H1 (cell line): ENCODE measurements around the gene CSAD. TPM values are rescaled to one million over a fixed set of nuclear protein-coding genes. Genes with fewer than 3 reads are reported as not detected.

Experiments used
- ASH2L ChIP-seq: fragments of 200-600, 300-600 bp; sonication (generic); IDR thresholded peaks from one replicate; pipeline ENCODE4 v1.7.1; 2017; ENCODE audit warnings: low read length
- ATF3 ChIP-seq: IDR thresholded peaks from 2 replicates; pipeline ENCODE4 v1.6.1; 2011; ENCODE audit warnings: low read depth, mild to moderate bottlenecking, low read length; ENCODE audit not compliant: insufficient read depth
- CHD1 ChIP-seq: IDR thresholded peaks from 2 replicates; pipeline ENCODE4 v1.6.1; 2012; ENCODE audit warnings: low read depth, low read length, improper control_type of control experiment
- CHD2 ChIP-seq: IDR thresholded peaks from 2 replicates; pipeline ENCODE4 v1.6.1; 2012; ENCODE audit warnings: low read length, improper control_type of control experiment
- CTBP2 ChIP-seq: IDR thresholded peaks from 2 replicates; pipeline ENCODE4 v1.7.0; 2011; ENCODE audit warnings: borderline replicate concordance, mild to moderate bottlenecking, moderate library complexity, mixed read lengths, low read length; ENCODE audit not compliant: insufficient read depth, insufficient read length
- CTCF ChIP-seq, 3 experiments: IDR thresholded peaks; 1 replicate in 2 of 3; 2 replicates in 1 of 3; pipeline versions ENCODE4 v1.5.1 to v1.6.1; 2011; ENCODE audit warnings: low read length in 3 of 3, mild to moderate bottlenecking in 3 of 3, inconsistent platforms in 2 of 3, low read depth in 1 of 3, moderate library complexity in 1 of 3; ENCODE audit not compliant: insufficient read depth in 1 of 3; ENCODE audit errors: control extremely low read depth in 1 of 3
- FOSL1 ChIP-seq: IDR thresholded peaks from 2 replicates; pipeline ENCODE4 v1.6.1; 2011; ENCODE audit warnings: mild to moderate bottlenecking, low read depth, low read length, moderate library complexity; ENCODE audit not compliant: insufficient read depth
- HDAC6 ChIP-seq: IDR thresholded peaks from one replicate; pipeline ENCODE4 v1.7.1; 2012; ENCODE audit warnings: low read depth, mild to moderate bottlenecking, inconsistent platforms, low read length, moderate library complexity
- KDM5A ChIP-seq: fragments of 200-600 bp; IDR thresholded peaks from 2 replicates; pipeline ENCODE4 v1.7.1; 2012; ENCODE audit warnings: mild to moderate bottlenecking, low read length, inconsistent platforms, mixed read lengths
- NANOG ChIP-seq: IDR thresholded peaks from 2 replicates; pipeline ENCODE4 v1.6.1; 2011; ENCODE audit warnings: low read length, low read depth, mild to moderate bottlenecking, inconsistent platforms; ENCODE audit not compliant: insufficient read depth, poor library complexity, severe bottlenecking
- RFX5 ChIP-seq: IDR thresholded peaks from 2 replicates; pipeline ENCODE4 v1.6.1; 2011; ENCODE audit warnings: low read depth, low read length, improper control_type of control experiment, borderline replicate concordance
- SP4 ChIP-seq: IDR thresholded peaks from 2 replicates; pipeline ENCODE4 v1.6.1; 2012; ENCODE audit warnings: low read length, inconsistent platforms
- SRF ChIP-seq: IDR thresholded peaks from 2 replicates; pipeline ENCODE4 v1.6.1; 2011; ENCODE audit warnings: mild to moderate bottlenecking, low read depth, low read length, moderate library complexity
- TEAD4 ChIP-seq: IDR thresholded peaks from 2 replicates; pipeline ENCODE4 v1.6.1; 2012; ENCODE audit warnings: low read depth, low read length, inconsistent platforms, mixed read lengths
- YY1 ChIP-seq: IDR thresholded peaks from 2 replicates; pipeline ENCODE4 v1.6.1; 2011; ENCODE audit warnings: low read depth, mild to moderate bottlenecking, low read length
- polyA plus RNA-seq, 7 experiments: library from polyadenylated mRNA; depleted of rRNA in 3 of 7; stranded (reverse) in 5 of 7; unstranded in 2 of 7; fragments of >200 nt in 5 of 7; fragments of 200-250 nt in 2 of 7; gene quantifications; 1 replicate in 5 of 7; 2 replicates in 1 of 7; 4 replicates in 1 of 7; pipeline versions ENCODE4 v1.2.1 to v1.2.3, GENCODE V29; 2011 to 2013; ENCODE audit warnings: missing spikeins in 2 of 7, mixed read lengths in 2 of 7
- total RNA-seq: library from RNA; stranded (reverse); fragmentation: NEBNext Ultra II Directional; extraction: Animal tissue kit (Norgen Biotek cat#: 25700); gene quantifications from 2 replicates; pipeline ENCODE4 v1.2.1, GENCODE V29; 2021

Gene CSAD
- total and polyA plus RNA-seq, 2 of the 8 experiments (the other 6 are each of a cell fraction or from before 2014, with no cell fraction given): 8.8 to 11.3 TPM

GRCh38 chr12:53224061-53224896 lies 43.6 kb upstream of the CSAD start (continued):
- TF ChIP-seq ASH2L (no peak), FOSL1 (no peak), RFX5 (no peak), TEAD4 (peak; percentile 65; the same call in 1 of the 2 replicates), YY1 (peak; percentile 50; the same call in 1 of the 2 replicates), SRF (no peak), CTCF (IDR thresholded peaks at IDR 0.05; ENCODE audit: control extremely low read depth in 1 of 3, insufficient read depth in 1 of 3, low read depth in 1 of 3, low read length in 3 of 3) (peak in 2 of 3 experiments; percentile 49 to 64; a peak in 3 of 4 replicates), NANOG (no peak), CHD2 (peak; percentile 57; the same call in 1 of the 2 replicates), CHD1 (no peak), ATF3 (no peak), SP4 (no peak), KDM5A (no peak), CTBP2 (peak; percentile 67), HDAC6 (no peak)
